ENCODE results near the gene PDE9A. TPM values are rescaled to one million over a fixed set of nuclear protein-coding genes. Genes with fewer than 3 reads are reported as not detected.
"Not testable (repeated sequence)": the region's sequence is repeated elsewhere in the genome, so short reads cannot be mapped to it uniquely, and the experiment has no call there.

The PDE9A gene
- total RNA-seq, 2 experiments from 2014 or later, result 7.5 to 9.5 TPM

- H3K9me3 Mint-ChIP-seq; H3K4me3 Mint-ChIP-seq; POLR2A ChIA-PET; H3K4me1 Mint-ChIP-seq; DNase-seq; H3K36me3 Mint-ChIP-seq; H3K27ac Mint-ChIP-seq; ATAC-seq (ENCODE audit: low read depth): not testable (repeated sequence)
- H3K27me3 Mint-ChIP-seq, result peaks cover 23% of the 10 kb centered on the region
Measured at GRCh38 chr21:42628466-42629061, 24.9 kb upstream of the PDE9A start.

GRCh38 chr21:42629933-42630589 lies 23.4 kb upstream of the PDE9A start:
- peaks cover 20% of the 10 kb centered on the region for H3K27me3 Mint-ChIP-seq
- H3K27ac Mint-ChIP-seq, result no peak overlapping the region
- no peak for ATAC-seq (ENCODE audit: low read depth)
- POLR2A ChIA-PET, result no interaction called here
- H3K4me3 Mint-ChIP-seq, result no peak overlapping the region
- no peaks in the 10 kb centered on the region for H3K9me3 Mint-ChIP-seq
- H3K36me3 Mint-ChIP-seq, result no peaks in the 10 kb centered on the region
- peaks cover 4% of the 10 kb centered on the region for H3K4me1 Mint-ChIP-seq
- no peak for DNase-seq

- DNase-seq (no peak), ATAC-seq (ENCODE audit: low read depth) (no peak)
- H3K9me3 Mint-ChIP-seq, result no peaks in the 10 kb centered on the region
- no peaks in the 10 kb centered on the region for H3K36me3 Mint-ChIP-seq
- H3K27me3 Mint-ChIP-seq, result peaks cover 20% of the 10 kb centered on the region
- POLR2A ChIA-PET, result no interaction called here
- H3K4me1 Mint-ChIP-seq, result peaks cover 4% of the 10 kb centered on the region
- H3K4me3 Mint-ChIP-seq, result no peak overlapping the region
- H3K27ac Mint-ChIP-seq, result no peak overlapping the region
Measured at GRCh38 chr21:42630626-42631025, 22.8 kb upstream of the PDE9A start.

- peaks cover 4% of the 10 kb centered on the region for H3K4me1 Mint-ChIP-seq
- peak; percentile 79 for ATAC-seq (ENCODE audit: low read depth)
Measured at GRCh38 chr21:42631142-42631541, 22.3 kb upstream of the PDE9A start.

GRCh38 chr21:42632336-42632751 lies 21.1 kb upstream of the PDE9A start:
- Mint-ChIP-seq H3K36me3 (no peaks in the 10 kb centered on the region), H3K4me1 (peaks cover 4% of the 10 kb centered on the region), H3K9me3 (no peaks in the 10 kb centered on the region), H3K27me3 (peaks cover 3% of the 10 kb centered on the region), H3K27ac (no peak overlapping the region), H3K4me3 (no peak overlapping the region)
- ATAC-seq (ENCODE audit: low read depth), result no peak
- DNase-seq, result no peak
- POLR2A ChIA-PET, result no interaction called here

More at GRCh38 chr21:42631142-42631541, 22.3 kb upstream of the PDE9A start:
- Mint-ChIP-seq H3K9me3 (no peaks in the 10 kb centered on the region), H3K27me3 (peaks cover 15% of the 10 kb centered on the region), H3K4me3 (no peak overlapping the region), H3K27ac (no peak overlapping the region), H3K36me3 (no peaks in the 10 kb centered on the region)
- POLR2A ChIA-PET, result no interaction called here
- no peak for DNase-seq

- H3K4me3 Mint-ChIP-seq, result no peak overlapping the region
- no peak overlapping the region for H3K27ac Mint-ChIP-seq
- H3K9me3 Mint-ChIP-seq, result no peaks in the 10 kb centered on the region
- ATAC-seq (ENCODE audit: low read depth) (no peak), DNase-seq (no peak)
- POLR2A ChIA-PET, result no interaction called here
- no peaks in the 10 kb centered on the region for H3K36me3 Mint-ChIP-seq
- H3K4me1 Mint-ChIP-seq, result peaks cover 4% of the 10 kb centered on the region
- no peaks in the 10 kb centered on the region for H3K27me3 Mint-ChIP-seq
Measured at GRCh38 chr21:42632771-42633690, 20.4 kb upstream of the PDE9A start.

- DNase-seq (peak; percentile 20), ATAC-seq (ENCODE audit: low read depth) (no peak)
- no peak overlapping the region for H3K4me3 Mint-ChIP-seq
- no peaks in the 10 kb centered on the region for H3K9me3 Mint-ChIP-seq
- no peak overlapping the region for H3K27ac Mint-ChIP-seq
- no peaks in the 10 kb centered on the region for H3K27me3 Mint-ChIP-seq
- POLR2A ChIA-PET, result no interaction called here
- no peaks in the 10 kb centered on the region for H3K36me3 Mint-ChIP-seq
- peaks cover 4% of the 10 kb centered on the region for H3K4me1 Mint-ChIP-seq
Measured at GRCh38 chr21:42633858-42634257, 19.6 kb upstream of the PDE9A start.

- ATAC-seq (ENCODE audit: low read depth) (no peak), DNase-seq (peak; percentile 11)
- Mint-ChIP-seq H3K4me3 (no peak overlapping the region), H3K9me3 (no peaks in the 10 kb centered on the region), H3K4me1 (peaks cover 2% of the 10 kb centered on the region), H3K27ac (no peak overlapping the region), H3K36me3 (no peaks in the 10 kb centered on the region), H3K27me3 (peaks cover 3% of the 10 kb centered on the region)
- POLR2A ChIA-PET, result no interaction called here
Measured at GRCh38 chr21:42635848-42636519, 17.4 kb upstream of the PDE9A start.

GRCh38 chr21:42636520-42637266 lies 16.7 kb upstream of the PDE9A start:
- Mint-ChIP-seq H3K4me1 (no peaks in the 10 kb centered on the region), H3K27ac (no peak overlapping the region), H3K36me3 (no peaks in the 10 kb centered on the region), H3K27me3 (peaks cover 6% of the 10 kb centered on the region), H3K9me3 (no peaks in the 10 kb centered on the region), H3K4me3 (no peak overlapping the region)
- DNase-seq (no peak), ATAC-seq (ENCODE audit: low read depth) (no peak)
- POLR2A ChIA-PET, result no interaction called here

GRCh38 chr21:42637267-42638041 lies 16.0 kb upstream of the PDE9A start:
- H3K9me3 Mint-ChIP-seq, result no peaks in the 10 kb centered on the region
- peaks cover 10% of the 10 kb centered on the region for H3K27me3 Mint-ChIP-seq
- H3K4me1 Mint-ChIP-seq, result no peaks in the 10 kb centered on the region
- no peak for ATAC-seq (ENCODE audit: low read depth)
- no peaks in the 10 kb centered on the region for H3K36me3 Mint-ChIP-seq
- H3K27ac Mint-ChIP-seq, result no peak overlapping the region
- POLR2A ChIA-PET, result no interaction called here
- no peak for DNase-seq
- no peak overlapping the region for H3K4me3 Mint-ChIP-seq

- POLR2A ChIA-PET, result no interaction called here
- no peak for DNase-seq
- H3K9me3 Mint-ChIP-seq, result no peaks in the 10 kb centered on the region
Measured at GRCh38 chr21:42638266-42638863, 15.1 kb upstream of the PDE9A start.

GRCh38 chr21:42639646-42640152 lies 13.7 kb upstream of the PDE9A start:
- POLR2A ChIA-PET, result no interaction called here
- Mint-ChIP-seq H3K27me3 (peaks cover 14% of the 10 kb centered on the region), H3K4me3 (no peak overlapping the region), H3K36me3 (no peaks in the 10 kb centered on the region), H3K9me3 (no peaks in the 10 kb centered on the region), H3K27ac (no peak overlapping the region), H3K4me1 (no peaks in the 10 kb centered on the region)
- no peak for ATAC-seq (ENCODE audit: low read depth)
- DNase-seq, result no peak

More at GRCh38 chr21:42638266-42638863, 15.1 kb upstream of the PDE9A start:
- Mint-ChIP-seq H3K27me3 (peaks cover 14% of the 10 kb centered on the region), H3K27ac (no peak overlapping the region), H3K36me3 (no peaks in the 10 kb centered on the region), H3K4me1 (no peaks in the 10 kb centered on the region), H3K4me3 (no peak overlapping the region)
- no peak for ATAC-seq (ENCODE audit: low read depth)
